Neural cell (in vitro differentiated cells): ENCODE data around the gene KCTD14.

Experiments used
- EP300 ChIP-seq: fragments of 450-650 bp; conservative IDR thresholded peaks from 2 replicates; pipeline ENCODE4 v1.6.1; 2014; ENCODE audit warnings: antibody characterized with exemption, mild to moderate bottlenecking, moderate library complexity; ENCODE audit not compliant: poor library complexity, severe bottlenecking
- EZH2 ChIP-seq: fragments of 200-600, 300-800 bp; shearing (Covaris generic), sonication (generic); IDR thresholded peaks from 2 replicates; pipeline ENCODE4 v1.6.1; 2014; ENCODE audit warnings: antibody characterized with exemption, low read length, borderline replicate concordance, mild to moderate bottlenecking; ENCODE audit not compliant: insufficient read depth, poor library complexity, severe bottlenecking
- POLR2AphosphoS5 ChIP-seq: IDR thresholded peaks from 2 replicates; pipeline ENCODE4 v1.6.1; 2012
- RAD21 ChIP-seq: fragments of 450-650 bp; conservative IDR thresholded peaks from 2 replicates; pipeline ENCODE4 v1.6.1; 2014; ENCODE audit warnings: antibody characterized with exemption, mild to moderate bottlenecking, moderate library complexity
- TF ChIP-seq, protein P1 (sequence below): fragments of 450-650 bp; IDR thresholded peaks from 2 replicates; pipeline ENCODE4 v1.5.1; 2014; ENCODE audit warnings: antibody characterized with exemption, mild to moderate bottlenecking, moderate library complexity; ENCODE audit not compliant: poor library complexity, severe bottlenecking
- TF ChIP-seq, protein P2 (sequence below): IDR thresholded peaks from 2 replicates; pipeline ENCODE4 v1.6.1; 2012; ENCODE audit warnings: borderline replicate concordance

DNA sequence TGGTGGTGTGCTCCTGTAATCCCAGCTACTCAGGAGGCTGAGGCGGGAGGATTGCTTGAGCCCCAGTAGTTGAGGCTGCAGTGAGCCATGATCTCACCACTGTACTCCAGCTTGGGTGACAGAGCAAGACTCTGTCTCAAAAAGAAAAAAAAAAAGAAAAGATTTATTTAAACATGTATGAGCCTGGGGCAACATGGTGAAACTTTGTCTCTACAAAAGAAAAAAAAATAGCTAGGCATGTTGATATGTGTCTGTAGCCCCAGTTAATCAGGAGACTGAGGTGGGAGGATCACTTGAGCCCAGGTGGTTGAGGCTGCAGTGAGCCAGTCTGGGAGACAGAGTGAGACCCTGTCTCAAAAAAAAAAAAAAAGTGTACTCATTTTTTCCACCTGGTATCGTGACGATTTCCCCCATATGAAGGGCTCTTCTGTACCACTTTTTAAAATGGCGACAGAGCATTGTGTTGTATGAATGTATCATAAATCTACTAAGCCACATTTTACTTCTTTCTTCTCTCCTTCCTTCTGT lies 16.4 kb upstream of the KCTD14 start:
- TF ChIP-seq EZH2, result no peak
- TF ChIP-seq, protein P1, sequence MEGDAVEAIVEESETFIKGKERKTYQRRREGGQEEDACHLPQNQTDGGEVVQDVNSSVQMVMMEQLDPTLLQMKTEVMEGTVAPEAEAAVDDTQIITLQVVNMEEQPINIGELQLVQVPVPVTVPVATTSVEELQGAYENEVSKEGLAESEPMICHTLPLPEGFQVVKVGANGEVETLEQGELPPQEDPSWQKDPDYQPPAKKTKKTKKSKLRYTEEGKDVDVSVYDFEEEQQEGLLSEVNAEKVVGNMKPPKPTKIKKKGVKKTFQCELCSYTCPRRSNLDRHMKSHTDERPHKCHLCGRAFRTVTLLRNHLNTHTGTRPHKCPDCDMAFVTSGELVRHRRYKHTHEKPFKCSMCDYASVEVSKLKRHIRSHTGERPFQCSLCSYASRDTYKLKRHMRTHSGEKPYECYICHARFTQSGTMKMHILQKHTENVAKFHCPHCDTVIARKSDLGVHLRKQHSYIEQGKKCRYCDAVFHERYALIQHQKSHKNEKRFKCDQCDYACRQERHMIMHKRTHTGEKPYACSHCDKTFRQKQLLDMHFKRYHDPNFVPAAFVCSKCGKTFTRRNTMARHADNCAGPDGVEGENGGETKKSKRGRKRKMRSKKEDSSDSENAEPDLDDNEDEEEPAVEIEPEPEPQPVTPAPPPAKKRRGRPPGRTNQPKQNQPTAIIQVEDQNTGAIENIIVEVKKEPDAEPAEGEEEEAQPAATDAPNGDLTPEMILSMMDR, result no peak
- TF ChIP-seq, protein P2, sequence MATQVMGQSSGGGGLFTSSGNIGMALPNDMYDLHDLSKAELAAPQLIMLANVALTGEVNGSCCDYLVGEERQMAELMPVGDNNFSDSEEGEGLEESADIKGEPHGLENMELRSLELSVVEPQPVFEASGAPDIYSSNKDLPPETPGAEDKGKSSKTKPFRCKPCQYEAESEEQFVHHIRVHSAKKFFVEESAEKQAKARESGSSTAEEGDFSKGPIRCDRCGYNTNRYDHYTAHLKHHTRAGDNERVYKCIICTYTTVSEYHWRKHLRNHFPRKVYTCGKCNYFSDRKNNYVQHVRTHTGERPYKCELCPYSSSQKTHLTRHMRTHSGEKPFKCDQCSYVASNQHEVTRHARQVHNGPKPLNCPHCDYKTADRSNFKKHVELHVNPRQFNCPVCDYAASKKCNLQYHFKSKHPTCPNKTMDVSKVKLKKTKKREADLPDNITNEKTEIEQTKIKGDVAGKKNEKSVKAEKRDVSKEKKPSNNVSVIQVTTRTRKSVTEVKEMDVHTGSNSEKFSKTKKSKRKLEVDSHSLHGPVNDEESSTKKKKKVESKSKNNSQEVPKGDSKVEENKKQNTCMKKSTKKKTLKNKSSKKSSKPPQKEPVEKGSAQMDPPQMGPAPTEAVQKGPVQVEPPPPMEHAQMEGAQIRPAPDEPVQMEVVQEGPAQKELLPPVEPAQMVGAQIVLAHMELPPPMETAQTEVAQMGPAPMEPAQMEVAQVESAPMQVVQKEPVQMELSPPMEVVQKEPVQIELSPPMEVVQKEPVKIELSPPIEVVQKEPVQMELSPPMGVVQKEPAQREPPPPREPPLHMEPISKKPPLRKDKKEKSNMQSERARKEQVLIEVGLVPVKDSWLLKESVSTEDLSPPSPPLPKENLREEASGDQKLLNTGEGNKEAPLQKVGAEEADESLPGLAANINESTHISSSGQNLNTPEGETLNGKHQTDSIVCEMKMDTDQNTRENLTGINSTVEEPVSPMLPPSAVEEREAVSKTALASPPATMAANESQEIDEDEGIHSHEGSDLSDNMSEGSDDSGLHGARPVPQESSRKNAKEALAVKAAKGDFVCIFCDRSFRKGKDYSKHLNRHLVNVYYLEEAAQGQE, result no peak
- TF ChIP-seq POLR2AphosphoS5, result no peak
- no peak for TF ChIP-seq RAD21
- no peak for TF ChIP-seq EP300
